ENCODE measurements around the gene FSTL4.
A peak's percentile ranks its signal among the peaks of the same experiment; 100 is the strongest.

The FSTL4 gene

GRCh38 chr5:133434336-133434735 is 178.0 kb downstream of the FSTL4 start:
- DNase-seq (ENCODE audit: insufficient read length, low spot score) = no peak
- FAIRE-seq = no peak

- no peak for DNase-seq (ENCODE audit: insufficient read length, low spot score)
- no peak for FAIRE-seq
Observed at GRCh38 chr5:133433641-133434040, 178.7 kb downstream of the FSTL4 start.

GRCh38 chr5:133432956-133433532 is 179.3 kb downstream of the FSTL4 start:
- no peak for FAIRE-seq
- no peak for DNase-seq (ENCODE audit: insufficient read length, low spot score)

- no peak for FAIRE-seq
- DNase-seq (ENCODE audit: insufficient read length, low spot score) = no peak
Observed at GRCh38 chr5:133431326-133431865, 180.9 kb downstream of the FSTL4 start.

GRCh38 chr5:133430095-133430494 is 182.2 kb downstream of the FSTL4 start:
- FAIRE-seq = no peak
- DNase-seq (ENCODE audit: insufficient read length, low spot score) = no peak

GRCh38 chr5:133429046-133429445 is 183.3 kb downstream of the FSTL4 start:
- no peak for DNase-seq (ENCODE audit: insufficient read length, low spot score)
- no peak for FAIRE-seq

GRCh38 chr5:133428072-133428660 is 184.2 kb downstream of the FSTL4 start:
- DNase-seq (ENCODE audit: insufficient read length, low spot score) (no peak), FAIRE-seq (no peak)

GRCh38 chr5:133427121-133427777 is 185.1 kb downstream of the FSTL4 start:
- no peak for DNase-seq (ENCODE audit: insufficient read length, low spot score)
- FAIRE-seq = no peak

- DNase-seq (ENCODE audit: insufficient read length, low spot score) (no peak), FAIRE-seq (no peak)
Observed at GRCh38 chr5:133426264-133426663, 186.1 kb downstream of the FSTL4 start.

GRCh38 chr5:133425764-133426163 is 186.6 kb downstream of the FSTL4 start:
- no peak for DNase-seq (ENCODE audit: insufficient read length, low spot score)
- no peak for FAIRE-seq

- FAIRE-seq (no peak), DNase-seq (ENCODE audit: insufficient read length, low spot score) (no peak)
Observed at GRCh38 chr5:133425222-133425621, 187.1 kb downstream of the FSTL4 start.

- FAIRE-seq (peak; percentile 86), DNase-seq (ENCODE audit: insufficient read length, low spot score) (peak; percentile 53)
Observed at GRCh38 chr5:133423618-133424282, 188.6 kb downstream of the FSTL4 start.

GRCh38 chr5:133423011-133423617 is 189.2 kb downstream of the FSTL4 start:
- DNase-seq (ENCODE audit: insufficient read length, low spot score) (no peak), FAIRE-seq (no peak)

- FAIRE-seq (no peak), DNase-seq (ENCODE audit: insufficient read length, low spot score) (no peak)
Observed at GRCh38 chr5:133421806-133422205, 190.5 kb downstream of the FSTL4 start.

GRCh38 chr5:133421394-133421793 is 190.9 kb downstream of the FSTL4 start:
- FAIRE-seq = no peak
- DNase-seq (ENCODE audit: insufficient read length, low spot score) = no peak

- FAIRE-seq = no peak
- no peak for DNase-seq (ENCODE audit: insufficient read length, low spot score)
Observed at GRCh38 chr5:133420440-133421301, 191.7 kb downstream of the FSTL4 start.

GRCh38 chr5:133415906-133416305 is 196.4 kb downstream of the FSTL4 start:
- no peak for FAIRE-seq
- no peak for DNase-seq (ENCODE audit: insufficient read length, low spot score)

- DNase-seq (ENCODE audit: insufficient read length, low spot score) = no peak
- no peak for FAIRE-seq
Observed at GRCh38 chr5:133415506-133415905, 196.8 kb downstream of the FSTL4 start.

GRCh38 chr5:133412661-133413060 is 199.7 kb downstream of the FSTL4 start:
- DNase-seq (ENCODE audit: insufficient read length, low spot score) (no peak), FAIRE-seq (no peak)

- FAIRE-seq (no peak), DNase-seq (ENCODE audit: insufficient read length, low spot score) (no peak)
Observed at GRCh38 chr5:133410335-133410828, 202.0 kb downstream of the FSTL4 start.

All from GM19239 (cell line).